Activated CD4-positive, alpha-beta T cell treated with anti-CD3 and anti-CD28 coated beads, Interleukin-2, amount 50 U/mL, for 24 hours (primary cell): ENCODE measurements around the gene PIK3R3.

Experiments used
- DNase-seq, 2 donors: peaks; one replicate each; pipeline ENCODE4 v3.0.0-alpha.2; 2020; ENCODE audit warnings: low read depth in 1 of 2, low spot score in 1 of 2

The PIK3R3 gene

DNA sequence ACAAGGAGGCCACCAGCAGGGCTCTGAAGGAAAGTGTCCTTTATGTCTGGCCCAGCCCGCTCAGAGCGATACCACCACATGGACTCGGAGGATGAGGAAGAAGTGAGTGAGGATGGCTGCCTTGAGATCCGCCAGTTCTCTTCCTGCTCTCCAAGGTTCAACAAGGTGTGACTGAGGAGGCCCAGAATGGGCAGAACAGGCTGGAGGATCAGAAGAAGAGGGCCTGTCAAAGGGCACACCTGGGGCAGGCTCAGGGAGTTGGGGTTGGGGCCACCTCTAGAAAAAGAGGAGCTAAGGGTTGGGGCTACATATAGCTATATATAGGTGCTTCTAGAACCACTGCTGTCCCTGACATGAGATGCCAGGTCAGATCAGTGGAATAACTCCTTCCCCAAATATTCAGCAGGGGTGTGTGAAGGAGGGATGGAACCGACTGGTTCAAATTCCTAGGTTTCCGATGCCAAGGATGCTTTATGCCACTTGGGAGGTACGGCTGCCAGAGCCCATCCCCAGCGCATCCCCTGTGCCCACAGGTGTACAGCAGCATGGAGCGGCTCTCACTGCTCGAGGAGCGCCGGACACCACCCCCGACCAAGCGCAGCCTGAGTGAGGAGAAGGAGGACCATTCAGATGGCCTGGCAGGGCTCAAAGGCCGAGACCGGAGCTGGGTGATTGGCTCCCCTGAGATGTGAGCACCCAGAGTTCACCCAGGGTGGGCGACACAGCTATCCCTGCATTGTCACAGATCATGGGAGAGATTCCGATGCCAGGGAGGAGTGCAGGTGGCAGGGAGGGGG, 102.2 kb downstream of the PIK3R3 start:
- no peak for DNase-seq

DNA sequence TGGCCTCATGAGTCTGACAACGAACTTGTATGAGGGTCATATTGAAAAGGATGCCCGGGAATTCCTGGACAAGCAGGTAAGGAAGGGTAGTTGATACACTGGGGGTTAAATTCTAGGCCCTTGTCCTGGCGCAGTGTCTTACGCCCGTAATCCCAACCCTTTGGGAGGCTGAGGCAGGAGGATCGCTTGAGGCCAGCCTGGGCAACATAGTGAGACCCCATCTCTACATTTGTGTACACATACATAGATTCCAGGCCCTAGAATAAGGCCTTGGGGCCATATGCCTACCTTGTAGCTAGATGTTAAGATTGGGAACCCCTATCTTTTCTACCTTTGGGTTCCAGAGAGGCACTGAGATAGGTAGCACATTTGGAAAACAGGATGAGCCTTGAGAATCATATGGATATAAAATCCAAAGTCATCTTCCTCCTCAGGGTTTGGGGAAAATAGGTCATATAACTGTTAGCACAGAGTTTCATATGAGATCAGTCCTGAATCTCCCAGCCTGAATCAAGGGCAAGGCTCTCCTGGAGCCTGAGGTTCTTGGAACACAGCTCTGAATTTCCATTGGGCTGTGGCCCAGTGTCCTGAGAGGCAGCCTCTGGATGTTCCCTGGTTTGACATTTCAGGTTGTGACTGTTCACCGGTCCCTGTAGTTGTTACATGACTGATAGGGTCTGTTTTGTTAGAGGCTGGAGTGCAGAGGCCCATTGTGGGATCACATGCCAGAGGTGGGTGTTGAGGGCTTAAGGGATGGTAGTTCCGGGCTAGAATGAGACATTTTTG, 104.4 kb downstream of the PIK3R3 start:
- no peak for DNase-seq

DNA sequence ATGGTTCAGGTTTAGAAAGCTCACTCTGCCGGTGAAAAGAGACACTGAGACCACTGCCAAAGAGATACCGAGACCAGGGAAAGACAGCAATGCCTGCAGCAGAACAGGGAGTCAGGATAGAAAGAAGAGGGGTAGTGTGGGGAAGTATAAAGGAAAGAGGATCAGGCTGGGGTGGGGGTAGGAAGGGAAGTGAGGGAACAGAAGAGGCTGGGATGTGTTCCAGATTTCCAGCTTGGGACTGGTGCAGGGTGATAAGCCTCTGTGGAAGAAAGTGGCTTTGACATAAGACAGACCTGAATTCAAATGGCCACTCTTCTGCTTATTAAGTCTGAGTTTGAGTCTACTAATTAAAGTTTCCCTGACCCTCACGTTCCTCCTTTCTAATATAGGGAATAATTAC, 105.9 kb downstream of the PIK3R3 start:
- no peak for DNase-seq

GRCh38 chr1:46021046-46021996, 111.1 kb downstream of the PIK3R3 start:
- DNase-seq, result no peak

DNA sequence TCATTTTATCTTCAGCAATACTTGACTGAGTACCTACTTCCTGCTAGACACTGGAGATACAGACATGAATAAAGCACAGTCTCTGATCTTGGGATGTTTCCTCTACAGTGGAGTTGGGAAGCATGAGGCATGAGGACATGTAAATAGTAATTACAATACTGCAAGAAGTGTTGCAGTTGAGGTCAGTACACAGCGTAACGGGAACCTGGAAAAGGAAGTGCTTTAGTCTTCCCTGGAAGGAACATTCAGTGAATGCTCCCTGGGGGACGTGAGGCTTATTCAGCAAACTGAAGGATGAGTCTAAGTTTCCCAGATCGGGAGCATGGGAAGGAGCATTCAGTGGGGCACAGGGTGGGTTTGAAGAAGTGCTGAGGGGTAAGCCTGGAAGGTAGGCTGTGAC, 112.4 kb downstream of the PIK3R3 start:
- DNase-seq, result no peak

- DNase-seq, result no peak
Measured at GRCh38 chr1:46019348-46019747, 113.1 kb downstream of the PIK3R3 start.

DNA sequence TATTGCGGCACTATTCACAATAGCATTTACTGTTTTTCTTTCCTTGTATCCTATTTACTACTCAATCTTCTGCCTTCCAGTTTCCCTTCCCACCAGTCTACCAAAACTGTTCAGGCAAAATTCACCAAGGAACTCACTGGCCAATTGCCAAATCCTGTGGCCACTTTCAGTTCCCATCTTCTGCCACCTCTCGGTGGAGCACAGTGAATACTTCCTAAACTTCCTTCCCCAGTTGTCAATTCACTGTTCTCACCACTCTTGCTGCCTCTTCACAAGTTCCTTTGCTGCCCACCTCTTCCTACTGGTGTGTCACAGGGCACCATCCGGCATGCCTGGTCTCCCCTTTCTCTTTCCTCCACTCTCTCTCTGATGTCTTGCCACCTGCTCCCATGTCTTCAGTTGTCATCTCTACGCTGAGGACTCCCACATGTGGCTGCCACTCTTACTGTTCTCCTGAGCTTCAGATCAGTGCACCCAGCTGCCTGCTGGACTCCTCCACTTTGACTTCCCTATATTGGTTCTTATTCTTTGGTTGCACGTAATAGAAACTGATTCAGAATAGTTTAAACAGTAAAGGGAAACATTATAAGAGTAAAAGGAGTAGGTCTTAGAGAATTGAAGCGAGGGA, 114.4 kb downstream of the PIK3R3 start:
- no peak for DNase-seq

DNA sequence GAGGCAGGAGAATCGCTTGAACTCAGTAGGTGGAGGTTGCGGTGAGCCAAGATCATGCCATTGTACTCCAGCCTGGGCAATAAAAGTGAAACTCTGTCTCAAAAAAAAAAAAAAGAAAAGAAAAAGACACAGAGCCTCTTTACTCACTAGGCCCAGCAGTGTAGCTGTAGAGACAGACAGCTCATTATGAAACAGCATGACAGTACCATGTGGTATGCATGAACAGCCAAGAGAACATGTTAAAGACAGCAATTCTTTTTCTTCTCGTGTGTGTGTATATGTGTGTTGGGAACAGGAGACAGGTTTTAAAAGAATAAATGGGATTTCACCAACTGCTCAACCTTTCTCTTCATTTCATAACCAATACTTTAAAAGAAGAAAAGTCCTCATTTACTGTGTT, 118.8 kb downstream of the PIK3R3 start:
- DNase-seq, result no peak

DNA sequence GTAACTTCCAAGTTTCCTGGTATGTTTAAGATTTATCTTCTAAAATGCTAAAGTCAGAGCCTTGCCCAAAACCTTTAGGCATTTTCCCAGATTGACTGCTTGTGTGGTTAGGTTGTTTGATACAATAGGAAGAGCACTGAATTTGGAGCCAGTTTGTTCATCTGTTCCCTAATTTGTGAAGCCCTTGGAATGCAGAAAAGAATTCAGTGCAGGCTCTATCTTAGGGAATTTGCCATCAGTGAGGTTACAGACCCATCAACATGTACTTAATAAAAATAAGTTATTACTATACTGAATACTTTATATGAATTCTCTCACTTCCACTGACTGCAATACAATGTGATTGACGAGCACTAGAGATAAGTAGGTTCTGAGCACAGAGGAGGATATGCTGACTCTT, 120.2 kb downstream of the PIK3R3 start:
- DNase-seq, result no peak

GRCh38 chr1:46011121-46011695, 121.2 kb downstream of the PIK3R3 start:
- no peak for DNase-seq

GRCh38 chr1:46010611-46011010, 121.8 kb downstream of the PIK3R3 start:
- DNase-seq, result no peak

GRCh38 chr1:46008585-46008984, 123.8 kb downstream of the PIK3R3 start:
- DNase-seq, result no peak

DNA sequence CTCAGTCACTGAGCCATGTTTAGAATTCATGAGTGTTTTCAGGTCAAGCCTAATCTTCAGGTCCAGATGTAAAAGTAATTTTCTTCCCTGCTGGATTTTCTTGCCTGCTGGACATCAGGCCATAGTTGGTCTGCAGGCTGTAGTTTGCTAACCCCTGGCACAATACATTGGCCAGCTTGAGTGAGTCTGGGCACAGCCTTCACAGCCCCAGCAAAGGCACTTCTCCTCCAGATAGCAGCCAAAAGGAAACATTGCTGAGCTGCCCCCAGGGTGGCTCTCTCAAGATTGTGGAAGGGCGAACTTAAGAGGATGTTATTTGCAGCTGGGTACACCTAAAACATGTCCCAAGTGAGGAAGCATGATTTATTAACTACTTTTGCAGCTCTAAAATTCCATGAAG, 126.8 kb downstream of the PIK3R3 start:
- DNase-seq, result no peak

DNA sequence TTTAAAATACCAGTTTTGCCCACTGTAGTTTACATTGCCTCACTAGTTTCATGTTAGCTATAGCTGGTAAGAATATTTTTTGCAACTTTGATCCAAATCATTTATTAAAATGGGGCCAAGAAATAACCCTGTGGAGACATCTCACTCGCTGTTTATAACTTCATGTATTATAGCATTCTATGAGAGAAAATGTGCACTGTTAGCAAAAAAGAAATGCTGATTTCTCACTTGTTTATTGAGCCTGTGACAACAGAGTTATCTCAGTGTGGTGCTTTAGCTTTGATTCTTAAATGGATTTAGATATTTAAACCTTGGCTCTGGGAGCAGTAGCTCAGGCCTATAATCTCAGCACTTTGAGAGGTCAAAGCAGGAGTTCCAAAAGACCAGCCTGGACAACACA, 127.9 kb downstream of the PIK3R3 start:
- DNase-seq, result no peak

GRCh38 chr1:46003315-46003714, 129.1 kb downstream of the PIK3R3 start:
- DNase-seq, result no peak

GRCh38 chr1:46002551-46003150, 129.8 kb downstream of the PIK3R3 start:
- no peak for DNase-seq

- no peak for DNase-seq
Measured at GRCh38 chr1:46001081-46001785, 131.2 kb downstream of the PIK3R3 start.

DNA sequence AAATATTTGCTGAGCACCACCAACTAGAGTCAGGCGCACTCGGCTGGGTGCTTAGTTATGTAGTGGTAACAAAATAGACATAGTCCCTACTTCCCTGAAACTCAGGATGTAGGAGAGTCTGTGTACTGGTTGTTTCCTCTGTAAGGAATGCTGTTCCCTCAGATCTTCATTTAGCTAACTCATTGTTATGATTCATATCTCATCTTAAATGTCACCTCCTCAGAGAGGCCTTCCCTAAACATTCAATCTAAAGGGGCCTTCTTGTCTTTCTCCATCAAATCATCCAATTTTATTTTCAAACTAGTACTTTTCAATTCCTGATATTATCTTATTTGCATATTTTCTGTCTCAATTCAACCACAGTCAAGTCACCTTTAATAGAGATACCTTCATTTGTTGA, 132.9 kb downstream of the PIK3R3 start:
- DNase-seq, result no peak

GRCh38 chr1:45998020-45998617, 134.3 kb downstream of the PIK3R3 start:
- no peak for DNase-seq
